Smooth muscle cell (in vitro differentiated cells): ENCODE results near the gene TBCD. TPM values are rescaled to one million over a fixed set of nuclear protein-coding genes. Genes with fewer than 3 reads are reported as not detected.

ENCODE experiments used
- DNase-seq: peaks from one replicate; lab custom pipeline; 2025; ENCODE audit not compliant: unreplicated experiment; lab: John Stamatoyannopoulos, UW
- H2AFZ ChIP-seq: fragments of 200-600 bp; sonication (generic); 2 replicates; pipeline ENCODE4 v1.6.0; 2016; ENCODE audit warnings: antibody characterized with exemption, low read depth, mild to moderate bottlenecking
- H3F3A ChIP-seq: fragments of 200-600 bp; sonication (generic); 2 replicates; pipeline ENCODE4 v1.6.0; 2017; ENCODE audit warnings: antibody characterized with exemption, low read depth
- H3K27ac ChIP-seq: fragments of 200-600 bp; sonication (generic); 2 replicates; pipeline ENCODE4 v1.5.1; 2016; ENCODE audit warnings: low read depth, mild to moderate bottlenecking
- H3K27me3 ChIP-seq: fragments of 200-600 bp; sonication (generic); 2 replicates; pipeline ENCODE4 v1.6.1; 2016; ENCODE audit warnings: low read depth, mild to moderate bottlenecking
- H3K36me3 ChIP-seq: fragments of 200-600 bp; sonication (generic); 2 replicates; pipeline ENCODE4 v1.5.1; 2016; ENCODE audit warnings: low read depth
- H3K4me1 ChIP-seq: fragments of 200-600 bp; sonication (generic); 2 replicates; pipeline ENCODE4 v1.5.1; 2016; ENCODE audit warnings: low read depth
- H3K4me2 ChIP-seq: fragments of 200-600 bp; sonication (generic); 2 replicates; pipeline ENCODE4 v1.6.0; 2016; ENCODE audit warnings: mild to moderate bottlenecking
- H3K4me3 ChIP-seq: fragments of 200-600 bp; sonication (generic); 2 replicates; pipeline ENCODE4 v1.5.1; 2016; ENCODE audit warnings: mild to moderate bottlenecking
- H3K79me2 ChIP-seq: fragments of 200-600 bp; sonication (generic); 2 replicates; pipeline ENCODE4 v1.6.0; 2016; ENCODE audit warnings: low read depth, mild to moderate bottlenecking
- H3K9ac ChIP-seq: fragments of 200-600 bp; sonication (generic); 2 replicates; pipeline ENCODE4 v1.6.0; 2016; ENCODE audit warnings: low read depth
- H3K9me3 ChIP-seq: fragments of 200-600 bp; sonication (generic); replicated peaks from 2 replicates; pipeline ENCODE4 v1.5.1; 2016; ENCODE audit warnings: low read depth
- H4K20me1 ChIP-seq: fragments of 200-600 bp; sonication (generic); 2 replicates; pipeline ENCODE4 v1.6.0; 2016; ENCODE audit warnings: low read depth
- CTCF ChIP-seq: fragments of 200-600 bp; sonication (generic); IDR thresholded peaks from 2 replicates; pipeline ENCODE4 v1.5.1; 2017; ENCODE audit warnings: borderline replicate concordance, mild to moderate bottlenecking, antibody characterized with exemption; ENCODE audit not compliant: insufficient read depth, poor library complexity, severe bottlenecking
- WGBS: methylation state at CpG from one replicate; pipeline ENCODE4 v1.1.7; 2016; ENCODE audit warnings: low lambda C conversion rate; 5-methylcytosine and 5-hydroxymethylcytosine counted together
- polyA plus RNA-seq: library from polyadenylated mRNA; unstranded; fragments of >200 nt; fragmentation: Nextera tagmentation; extraction: Ambion mirVana; gene quantifications from 2 replicates; pipeline ENCODE4 v1.2.1, GENCODE V29; 2016
- total RNA-seq: library from RNA; depleted of rRNA; stranded (reverse); fragments of >200 nt; gene quantifications from 2 replicates; pipeline ENCODE4 v1.2.3, GENCODE V29; 2014

Gene TBCD
- total and polyA plus RNA-seq, 2 experiments from 2014 or later = 29.1 to 38.8 TPM

GRCh38 chr17:82726427-82726826, 25.4 kb upstream of the TBCD start:
- over 99% methylated on average over 10 of the region's 10 CpGs for WGBS
- H3K4me2 ChIP-seq = no peak overlapping the region
- no peak overlapping the region for H3K9ac ChIP-seq
- H4K20me1 ChIP-seq = no peaks in the 10 kb centered on the region
- H3K4me3 ChIP-seq = no peak overlapping the region
- H3K9me3 ChIP-seq = no peaks in the 10 kb centered on the region
- H3F3A ChIP-seq = no peaks in the 10 kb centered on the region
- H3K79me2 ChIP-seq = no peaks in the 10 kb centered on the region
- H3K36me3 ChIP-seq = no peaks in the 10 kb centered on the region
- H2AFZ ChIP-seq = no peak overlapping the region
- H3K4me1 ChIP-seq = no peaks in the 10 kb centered on the region
- DNase-seq = no peak
- no peak for TF ChIP-seq CTCF
- H3K27me3 ChIP-seq = no peaks in the 10 kb centered on the region
- H3K27ac ChIP-seq = no peak overlapping the region

GRCh38 chr17:82729479-82730260, 22.2 kb upstream of the TBCD start:
- no peaks in the 10 kb centered on the region for H3K4me1 ChIP-seq
- no peaks in the 10 kb centered on the region for H3K27me3 ChIP-seq
- no peak overlapping the region for H3K4me3 ChIP-seq
- 90% methylated on average over 46 of the region's 48 CpGs for WGBS
- H2AFZ ChIP-seq = no peak overlapping the region
- no peaks in the 10 kb centered on the region for H3K9me3 ChIP-seq
- no peaks in the 10 kb centered on the region for H4K20me1 ChIP-seq
- no peak for TF ChIP-seq CTCF
- H3K36me3 ChIP-seq = no peaks in the 10 kb centered on the region
- H3K4me2 ChIP-seq = no peak overlapping the region
- H3K9ac ChIP-seq = no peak overlapping the region
- H3F3A ChIP-seq = no peaks in the 10 kb centered on the region
- DNase-seq = no peak
- H3K79me2 ChIP-seq = no peaks in the 10 kb centered on the region
- no peak overlapping the region for H3K27ac ChIP-seq

GRCh38 chr17:82732118-82732743, 19.6 kb upstream of the TBCD start:
- TF ChIP-seq CTCF = no peak
- 98% methylated on average over 13 of the region's 13 CpGs for WGBS
- Histone ChIP-seq H2AFZ (no peak overlapping the region), H3K4me3 (no peak overlapping the region), H3K27me3 (no peaks in the 10 kb centered on the region), H3F3A (no peaks in the 10 kb centered on the region), H3K9me3 (no peaks in the 10 kb centered on the region), H3K9ac (no peak overlapping the region), H3K27ac (no peak overlapping the region), H3K36me3 (no peaks in the 10 kb centered on the region), H3K4me2 (no peak overlapping the region), H3K79me2 (no peaks in the 10 kb centered on the region), H4K20me1 (no peaks in the 10 kb centered on the region), H3K4me1 (no peaks in the 10 kb centered on the region)
- DNase-seq = no peak
